Psoas muscle (tissue), 8 donors: ENCODE results near the gene BIN2. TPM values are rescaled to one million over a fixed set of nuclear protein-coding genes. Genes with fewer than 3 reads are reported as not detected.

Source experiments
- ATAC-seq, 4 donors: fragments of 200-7000 bp; cut with Tn5 transposase; one replicate each; pipeline ENCODE4 v1.9.1; 2020; ENCODE audit warnings: moderate library complexity in 3 of 4, mild to moderate bottlenecking in 2 of 4
- DNase-seq, 2 donors: peaks; one replicate each; pipeline ENCODE4 v3.0.0-alpha.2; 2020
- H3K27ac ChIP-seq: fragments of 200-600 bp; one replicate; pipeline ENCODE4 v1.8.0; 2022
- H3K27me3 ChIP-seq, 3 donors: fragments of 200-600 bp in 1 of 3; one replicate each; pipeline versions ENCODE4 v1.6.1 to v1.8.0; 2013 to 2022; ENCODE audit warnings: low read length in 2 of 3, mild to moderate bottlenecking in 2 of 3, moderate library complexity in 1 of 3; ENCODE audit not compliant: insufficient read depth in 3 of 3
- H3K36me3 ChIP-seq, 2 donors: fragments of 200-600 bp in 1 of 2; one replicate each; pipeline versions ENCODE4 v1.6.1 to v1.8.0; 2013 to 2022; ENCODE audit warnings: low read depth in 1 of 2, mild to moderate bottlenecking in 1 of 2, moderate library complexity in 1 of 2; ENCODE audit not compliant: insufficient read depth in 1 of 2
- H3K4me1 ChIP-seq: fragments of 200-600 bp; one replicate; pipeline ENCODE4 v1.8.0; 2022
- H3K4me3 ChIP-seq: fragments of 200-600 bp; one replicate; pipeline ENCODE4 v1.8.0; 2022; ENCODE audit warnings: mild to moderate bottlenecking
- H3K9me3 ChIP-seq: fragments of 200-600 bp; one replicate; pipeline ENCODE4 v1.8.0; 2022
- WGBS, 3 donors: extraction: QIAGEN DNeasy Blood & Tissue Kit; methylation state at CpG; one replicate each; pipeline versions ENCODE4 v1.1.6 to v1.1.7; 2013; 5-methylcytosine and 5-hydroxymethylcytosine counted together
- intact Hi-C, 2 donors: fragments of 100-400 bp; cut with DNase I; formaldehyde crosslinking; loops; one replicate each; pipeline versions ENCODE4 v1.11.0 to v1.14.2; 2022
- polyA plus RNA-seq, 3 donors: library from polyadenylated mRNA; stranded (reverse); fragments of 200-250 nt; gene quantifications; one replicate each; pipeline ENCODE4 v1.2.3, GENCODE V29; 2013
- total RNA-seq, 4 donors: library from RNA; stranded (reverse); fragmentation: NEBNext Ultra II Directional in 2 of 4; extraction: Animal tissue kit (Norgen Biotek cat#: 25700) in 2 of 4; gene quantifications; one replicate each; pipeline versions ENCODE4 v1.2.1 to v1.2.4, GENCODE V29; 2021 to 2023
- TF ChIP-seq, protein P1 (sequence below): fragments of 200-600 bp; IDR thresholded peaks from one replicate; pipeline ENCODE4 v1.8.0; 2022; ENCODE audit warnings: antibody characterized with exemption
- donor health status: healthy with polysubstance abuse.
- donor health status: DM: no; HTN: no; CAD: no; lungs with moderate emphysema.
- donor health status: Bipolar disorder and iron deficiency.
- donor health status: healthy.
- donor health status: DM: yes; HTN: yes; CAD: no.
- donor health status: DM: no; HTN: no; CAD: no.
- donor health status: DM: no; HTN: no; CAD: no.
- donor health status: DM: yes; HTN: yes; CAD: no.

Gene BIN2
- total and polyA plus RNA-seq, 7 donors: 0.37 to 2.0 (median 0.81) TPM

DNA sequence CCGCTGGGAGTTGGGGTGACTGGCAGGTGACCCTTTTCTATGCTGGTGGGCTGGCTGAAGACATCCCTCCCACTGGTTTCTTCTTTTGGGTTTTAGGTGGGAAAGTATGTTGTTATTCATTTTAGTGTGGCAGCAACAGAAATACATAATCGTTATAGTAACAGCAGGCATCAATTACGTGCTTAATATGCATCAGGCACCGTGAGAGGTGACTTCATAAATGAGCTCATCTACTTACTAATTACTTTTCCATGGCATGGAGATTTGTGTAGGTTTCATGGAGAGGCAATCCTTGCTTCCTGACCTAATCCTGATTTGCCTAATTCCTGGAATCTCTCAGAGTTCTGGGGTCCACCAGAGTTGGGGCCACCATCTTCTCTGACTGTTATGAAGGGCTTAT, 35.9 kb upstream of the BIN2 start:
- 67 to 71% (median 68%) methylated on average over 4 of the region's 4 CpGs for WGBS, 3 donors
- intact Hi-C loops: no loop called here
- TF ChIP-seq, protein P1, sequence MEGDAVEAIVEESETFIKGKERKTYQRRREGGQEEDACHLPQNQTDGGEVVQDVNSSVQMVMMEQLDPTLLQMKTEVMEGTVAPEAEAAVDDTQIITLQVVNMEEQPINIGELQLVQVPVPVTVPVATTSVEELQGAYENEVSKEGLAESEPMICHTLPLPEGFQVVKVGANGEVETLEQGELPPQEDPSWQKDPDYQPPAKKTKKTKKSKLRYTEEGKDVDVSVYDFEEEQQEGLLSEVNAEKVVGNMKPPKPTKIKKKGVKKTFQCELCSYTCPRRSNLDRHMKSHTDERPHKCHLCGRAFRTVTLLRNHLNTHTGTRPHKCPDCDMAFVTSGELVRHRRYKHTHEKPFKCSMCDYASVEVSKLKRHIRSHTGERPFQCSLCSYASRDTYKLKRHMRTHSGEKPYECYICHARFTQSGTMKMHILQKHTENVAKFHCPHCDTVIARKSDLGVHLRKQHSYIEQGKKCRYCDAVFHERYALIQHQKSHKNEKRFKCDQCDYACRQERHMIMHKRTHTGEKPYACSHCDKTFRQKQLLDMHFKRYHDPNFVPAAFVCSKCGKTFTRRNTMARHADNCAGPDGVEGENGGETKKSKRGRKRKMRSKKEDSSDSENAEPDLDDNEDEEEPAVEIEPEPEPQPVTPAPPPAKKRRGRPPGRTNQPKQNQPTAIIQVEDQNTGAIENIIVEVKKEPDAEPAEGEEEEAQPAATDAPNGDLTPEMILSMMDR: no peak
- H3K27me3 ChIP-seq: peaks cover 0 to 5% (median 0%) of the 10 kb centered on the region in 3 donors
- no peak overlapping the region for H3K4me3 ChIP-seq
- no peaks in the 10 kb centered on the region for H3K9me3 ChIP-seq
- no peak overlapping the region for H3K27ac ChIP-seq
- no peaks in the 10 kb centered on the region for H3K36me3 ChIP-seq
- ATAC-seq (no peak), DNase-seq (no peak)
- H3K4me1 ChIP-seq: no peaks in the 10 kb centered on the region

DNA sequence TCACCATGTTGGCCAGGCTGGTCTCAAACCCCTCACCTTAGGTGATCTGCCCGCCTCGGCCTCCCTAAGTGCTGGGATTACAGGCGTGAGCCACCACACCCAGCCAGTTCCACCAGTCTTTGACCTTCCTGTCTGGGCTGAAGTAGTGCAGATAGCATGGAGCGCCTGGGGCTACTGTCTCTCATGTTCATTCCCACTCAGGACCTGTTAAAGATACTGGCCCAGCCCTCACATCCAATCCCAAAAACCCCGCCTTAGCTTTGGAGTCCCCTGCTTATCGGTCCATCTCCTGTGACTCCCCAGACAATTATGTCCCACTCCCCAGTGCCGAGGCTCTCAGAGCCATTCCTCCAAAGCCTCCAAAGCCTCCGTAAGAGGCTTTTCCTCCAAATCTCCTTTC, 34.5 kb upstream of the BIN2 start:
- H3K36me3 ChIP-seq: no peaks in the 10 kb centered on the region
- ATAC-seq: no peak
- H3K27me3 ChIP-seq: peaks cover 0 to 5% (median 0%) of the 10 kb centered on the region in 3 donors
- no peaks in the 10 kb centered on the region for H3K9me3 ChIP-seq
- no peaks in the 10 kb centered on the region for H3K4me1 ChIP-seq
- intact Hi-C loops: no loop called here
- no peak overlapping the region for H3K27ac ChIP-seq
- DNase-seq: no peak
- TF ChIP-seq, protein P1: no peak
- no peak overlapping the region for H3K4me3 ChIP-seq
- WGBS, 3 donors: 94 to 98% (median 97%) methylated on average over 8 of the region's 8 CpGs

DNA sequence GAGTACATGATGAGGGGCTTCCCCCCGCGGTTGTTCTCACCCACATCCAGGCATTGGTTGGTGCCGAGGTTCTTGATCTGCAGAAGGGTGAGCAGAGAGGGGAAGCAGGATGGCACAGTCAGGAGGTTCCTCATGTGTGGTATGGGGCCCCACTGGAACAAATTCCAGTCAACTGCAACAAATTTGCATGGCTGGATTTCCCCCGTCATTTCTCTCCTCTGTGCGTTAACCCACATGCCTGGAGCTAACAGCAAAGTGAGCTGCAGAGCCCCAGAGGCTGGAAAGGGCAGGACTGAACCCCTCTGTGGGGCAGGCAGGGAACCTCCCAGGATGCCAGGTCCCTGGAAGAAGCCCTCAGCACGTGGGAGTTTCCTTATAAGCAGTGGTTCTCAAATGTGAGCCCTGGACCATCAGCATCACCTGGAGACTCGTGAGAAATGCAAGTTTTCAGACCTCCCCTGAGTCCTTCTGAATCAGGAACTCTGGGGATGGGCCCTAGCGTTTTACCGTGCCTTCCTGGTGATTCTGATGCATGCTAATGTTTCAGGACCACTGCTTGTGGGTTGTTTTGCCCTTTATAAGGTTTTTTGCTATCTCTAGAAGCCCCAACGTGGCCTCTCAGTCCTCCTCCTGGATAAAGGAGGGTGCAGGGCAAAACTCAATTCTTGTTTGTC, 33.5 kb upstream of the BIN2 start:
- TF ChIP-seq, protein P1: no peak
- 70 to 77% (median 77%) methylated on average over 10 of the region's 10 CpGs for WGBS, 3 donors

DNA sequence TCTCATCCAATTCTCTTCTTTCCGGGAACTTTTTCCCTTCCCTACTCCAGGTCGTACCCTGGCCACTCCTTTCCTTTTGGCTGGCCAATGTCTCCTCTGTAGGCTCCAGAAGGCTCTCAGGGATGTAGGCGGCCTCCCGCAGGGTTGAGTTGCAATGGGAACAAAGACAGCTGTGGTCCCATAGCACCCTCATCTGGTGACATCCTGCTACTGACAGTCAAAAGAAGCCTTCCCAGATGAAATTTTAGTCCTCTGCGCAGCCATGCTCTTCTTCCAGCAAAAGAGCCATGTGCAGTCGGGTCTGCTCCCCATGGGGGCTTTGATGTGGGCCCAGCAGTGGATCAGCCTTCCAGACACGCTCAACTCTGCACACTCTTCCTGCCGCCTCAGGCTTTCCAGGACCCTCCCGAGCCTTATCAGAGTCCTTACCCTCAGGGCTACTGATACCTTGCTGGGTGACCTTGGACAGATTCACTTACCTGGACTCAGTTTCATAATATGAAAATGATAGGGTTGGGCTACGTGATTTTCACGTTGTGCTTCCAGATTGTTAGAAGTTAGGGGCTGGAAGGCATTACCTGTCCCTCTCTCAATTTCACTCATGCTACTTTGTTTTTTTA, 28.0 kb upstream of the BIN2 start:
- Histone ChIP-seq H3K4me3 (no peak overlapping the region), H3K27me3 (no peaks in the 10 kb centered on the region), H3K4me1 (no peaks in the 10 kb centered on the region), H3K9me3 (no peaks in the 10 kb centered on the region), H3K27ac (no peak overlapping the region), H3K36me3 (no peaks in the 10 kb centered on the region)
- peak; percentile 49 to 71 (median 65) for ATAC-seq
- 33 to 39% (median 38%) methylated on average over 11 of the region's 11 CpGs for WGBS, 3 donors
- no peak for DNase-seq
- TF ChIP-seq, protein P1: peak; percentile 46
- intact Hi-C loops: no loop called here

More for the DNA sequence above, 33.5 kb upstream of the BIN2 start:
- intact Hi-C loops: no loop called here
- no peaks in the 10 kb centered on the region for H3K4me1 ChIP-seq
- DNase-seq (no peak), ATAC-seq (no peak)
- no peak overlapping the region for H3K4me3 ChIP-seq
- H3K27ac ChIP-seq: no peak overlapping the region
- H3K9me3 ChIP-seq: no peaks in the 10 kb centered on the region
- peaks cover 0 to 5% (median 0%) of the 10 kb centered on the region in 3 donors for H3K27me3 ChIP-seq
- no peaks in the 10 kb centered on the region for H3K36me3 ChIP-seq
